ENCODE data around the gene RFTN1. TPM values are rescaled to one million over a fixed set of nuclear protein-coding genes. Genes with fewer than 3 reads are reported as not detected.

Gene RFTN1
- polyA plus RNA-seq, 3 donors: 17.4 to 28.0 (median 27.2) TPM

DNA sequence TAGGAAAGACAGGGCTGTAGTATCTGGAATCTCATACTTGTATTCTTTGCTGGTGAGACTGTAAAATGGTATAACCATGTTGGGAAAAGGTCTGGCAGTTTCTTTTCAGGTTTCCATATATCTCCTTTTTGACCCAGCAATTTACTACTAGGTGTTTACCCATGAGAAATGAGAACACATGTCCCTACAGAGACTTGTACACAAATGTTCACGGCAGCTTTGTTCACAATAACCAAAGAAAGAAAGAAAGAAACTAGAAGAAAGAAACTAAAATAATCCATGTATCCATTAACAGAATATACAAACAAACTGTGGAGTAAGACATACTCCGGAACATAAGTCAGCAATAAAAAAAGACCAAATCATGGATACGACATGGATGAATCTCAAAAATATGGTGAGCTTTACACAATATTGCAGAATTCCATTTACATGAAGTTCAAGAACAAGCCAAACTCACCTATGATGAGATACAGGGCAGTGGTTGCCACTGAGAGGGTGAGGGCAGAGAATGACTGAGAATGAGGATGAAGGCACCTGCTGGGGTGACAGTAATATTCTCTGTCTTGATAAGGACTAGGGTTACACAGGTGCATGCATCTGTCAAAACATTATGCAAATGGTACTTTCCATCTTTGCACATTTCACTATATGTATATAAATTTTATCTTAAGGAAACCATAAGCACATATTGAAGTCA, 2.7 kb downstream of the RFTN1 start:
- Histone ChIP-seq H3K4me2 (replicated peaks; ENCODE audit: extremely low read depth, low read length, poor library complexity, severe bottlenecking) (no peak overlapping the region), H3K36me3 (replicated peaks in 1 of 2; ENCODE audit: control insufficient read depth in 1 of 2, insufficient read depth in 2 of 2, low read length in 2 of 2) (no peaks in the 10 kb centered on the region), H3K79me2 (ENCODE audit: insufficient read depth, low read length) (peaks cover 61% of the 10 kb centered on the region), H3K4me1 (ENCODE audit: control insufficient read depth in 1 of 2, insufficient read depth in 2 of 2, low read length in 2 of 2) (peaks cover 32 to 41% of the 10 kb centered on the region in 2 donors), H3K27ac (ENCODE audit: low read depth in 1 of 2, low read length in 2 of 2) (no peak overlapping the region), H2AFZ (ENCODE audit: insufficient read depth, low read depth, low read length, poor library complexity, severe bottlenecking) (no peak overlapping the region), H3K4me3 (replicated peaks in 1 of 3; ENCODE audit: low read depth in 2 of 3, low read length in 3 of 3) (no peak overlapping the region), H4K20me1 (ENCODE audit: insufficient read depth, low read length) (peaks cover 40% of the 10 kb centered on the region), H3K27me3 (ENCODE audit: control insufficient read depth in 2 of 2, insufficient read depth in 2 of 2, low read length in 2 of 2) (no peaks in the 10 kb centered on the region), H3K9me3 (replicated peaks in 1 of 2; ENCODE audit: control insufficient read depth in 1 of 2, insufficient read depth in 1 of 2, low read length in 2 of 2) (no peaks in the 10 kb centered on the region), H3K9ac (ENCODE audit: insufficient read depth, low read length, poor library complexity, severe bottlenecking) (no peak overlapping the region)
- peaks cover 45% of the 10 kb centered on the region for H3K4me1 Mint-ChIP-seq
- no peaks in the 10 kb centered on the region for H3K9me3 Mint-ChIP-seq
- TF ChIP-seq, protein P1, sequence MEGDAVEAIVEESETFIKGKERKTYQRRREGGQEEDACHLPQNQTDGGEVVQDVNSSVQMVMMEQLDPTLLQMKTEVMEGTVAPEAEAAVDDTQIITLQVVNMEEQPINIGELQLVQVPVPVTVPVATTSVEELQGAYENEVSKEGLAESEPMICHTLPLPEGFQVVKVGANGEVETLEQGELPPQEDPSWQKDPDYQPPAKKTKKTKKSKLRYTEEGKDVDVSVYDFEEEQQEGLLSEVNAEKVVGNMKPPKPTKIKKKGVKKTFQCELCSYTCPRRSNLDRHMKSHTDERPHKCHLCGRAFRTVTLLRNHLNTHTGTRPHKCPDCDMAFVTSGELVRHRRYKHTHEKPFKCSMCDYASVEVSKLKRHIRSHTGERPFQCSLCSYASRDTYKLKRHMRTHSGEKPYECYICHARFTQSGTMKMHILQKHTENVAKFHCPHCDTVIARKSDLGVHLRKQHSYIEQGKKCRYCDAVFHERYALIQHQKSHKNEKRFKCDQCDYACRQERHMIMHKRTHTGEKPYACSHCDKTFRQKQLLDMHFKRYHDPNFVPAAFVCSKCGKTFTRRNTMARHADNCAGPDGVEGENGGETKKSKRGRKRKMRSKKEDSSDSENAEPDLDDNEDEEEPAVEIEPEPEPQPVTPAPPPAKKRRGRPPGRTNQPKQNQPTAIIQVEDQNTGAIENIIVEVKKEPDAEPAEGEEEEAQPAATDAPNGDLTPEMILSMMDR (IDR thresholded peaks at IDR 0.05): no peak
- DNase-seq: no peak
- intact Hi-C loops (cut with micrococcal nuclease): no loop called here
- H3K36me3 Mint-ChIP-seq: peaks cover 2 to 7% of the 10 kb centered on the region in 2 donors
- no peak overlapping the region for H3K4me3 Mint-ChIP-seq
- WGBS (ENCODE audit: insufficient coverage): no CpG with 5 or more reads among the region's 3 CpGs
- H3K27me3 Mint-ChIP-seq (ENCODE audit: low read depth in 3 of 3): peaks cover 0 to 4% (median 4%) of the 10 kb centered on the region in 3 donors
- H3K27ac Mint-ChIP-seq: peak overlapping the region in 2 of 7 donors; percentile 44 to 51

DNA sequence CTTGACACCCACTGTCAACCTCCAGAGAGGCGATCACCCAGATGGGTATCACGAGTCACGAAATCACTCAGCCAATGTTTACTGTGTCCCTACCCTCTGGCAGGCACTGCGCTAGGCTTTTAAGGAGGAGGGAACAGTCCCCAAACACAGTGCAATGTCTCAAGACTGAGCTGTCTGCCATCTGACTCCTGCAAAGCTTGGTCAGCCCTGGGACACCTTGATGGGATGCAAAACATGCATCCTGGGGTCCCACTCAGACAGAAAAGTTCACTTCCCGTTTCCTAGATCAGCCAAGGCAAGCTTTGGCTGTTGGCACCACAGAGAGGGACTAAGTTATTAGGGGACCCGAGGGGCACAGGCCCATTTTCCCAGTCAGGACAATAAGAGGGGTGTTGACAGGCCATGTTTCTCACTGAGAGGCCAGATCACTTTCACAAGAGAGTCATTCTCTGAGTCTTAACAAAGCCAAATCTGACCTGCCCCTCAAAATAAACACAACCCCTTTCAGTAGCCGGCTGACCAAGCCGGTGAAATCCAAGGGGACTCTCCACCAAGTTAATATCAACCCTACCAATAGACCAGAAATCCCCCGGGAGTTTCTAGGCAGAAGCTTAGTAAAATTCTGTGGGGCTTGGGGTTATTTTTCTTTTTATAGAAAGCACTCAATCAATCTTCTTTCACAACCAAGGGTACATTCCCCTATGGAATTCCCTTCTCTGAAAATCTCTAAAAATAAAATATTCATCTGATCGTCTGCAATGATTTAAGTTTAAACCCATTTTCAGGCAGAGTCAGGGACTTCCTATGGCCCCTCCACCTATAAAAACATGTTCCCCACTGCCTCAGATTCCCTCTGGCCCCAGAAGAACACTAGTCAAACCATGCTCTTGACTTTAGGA, 3.5 kb downstream of the RFTN1 start:
- no peak overlapping the region for H3K27ac Mint-ChIP-seq
- Histone ChIP-seq H3K4me1 (ENCODE audit: control insufficient read depth in 1 of 2, insufficient read depth in 2 of 2, low read length in 2 of 2) (peaks cover 31 to 38% of the 10 kb centered on the region in 2 donors), H3K9me3 (replicated peaks in 1 of 2; ENCODE audit: control insufficient read depth in 1 of 2, insufficient read depth in 1 of 2, low read length in 2 of 2) (no peaks in the 10 kb centered on the region), H3K4me3 (replicated peaks in 1 of 3; ENCODE audit: low read depth in 2 of 3, low read length in 3 of 3) (no peak overlapping the region), H3K4me2 (replicated peaks; ENCODE audit: extremely low read depth, low read length, poor library complexity, severe bottlenecking) (no peak overlapping the region), H2AFZ (ENCODE audit: insufficient read depth, low read depth, low read length, poor library complexity, severe bottlenecking) (no peak overlapping the region), H3K79me2 (ENCODE audit: insufficient read depth, low read length) (peaks cover 62% of the 10 kb centered on the region), H3K27me3 (ENCODE audit: control insufficient read depth in 2 of 2, insufficient read depth in 2 of 2, low read length in 2 of 2) (no peaks in the 10 kb centered on the region), H3K27ac (ENCODE audit: low read depth in 1 of 2, low read length in 2 of 2) (no peak overlapping the region), H4K20me1 (ENCODE audit: insufficient read depth, low read length) (peaks cover 46% of the 10 kb centered on the region), H3K9ac (ENCODE audit: insufficient read depth, low read length, poor library complexity, severe bottlenecking) (no peak overlapping the region), H3K36me3 (replicated peaks in 1 of 2; ENCODE audit: control insufficient read depth in 1 of 2, insufficient read depth in 2 of 2, low read length in 2 of 2) (no peaks in the 10 kb centered on the region)
- H3K9me3 Mint-ChIP-seq: no peaks in the 10 kb centered on the region
- H3K36me3 Mint-ChIP-seq: peaks cover 10 to 11% of the 10 kb centered on the region in 2 donors
- no peak overlapping the region for H3K4me3 Mint-ChIP-seq
- intact Hi-C loops (cut with micrococcal nuclease): no loop called here
- peaks cover 46% of the 10 kb centered on the region for H3K4me1 Mint-ChIP-seq
- DNase-seq: peak in 1 of 3 donors; percentile 28
- 96% methylated on average over 7 of the region's 10 CpGs for WGBS (ENCODE audit: insufficient coverage)
- TF ChIP-seq, protein P1 (IDR thresholded peaks at IDR 0.05): no peak
- H3K27me3 Mint-ChIP-seq (ENCODE audit: low read depth in 3 of 3): peaks cover 0 to 4% (median 4%) of the 10 kb centered on the region in 3 donors
